ENCODE data around the gene CNR2.

DNA sequence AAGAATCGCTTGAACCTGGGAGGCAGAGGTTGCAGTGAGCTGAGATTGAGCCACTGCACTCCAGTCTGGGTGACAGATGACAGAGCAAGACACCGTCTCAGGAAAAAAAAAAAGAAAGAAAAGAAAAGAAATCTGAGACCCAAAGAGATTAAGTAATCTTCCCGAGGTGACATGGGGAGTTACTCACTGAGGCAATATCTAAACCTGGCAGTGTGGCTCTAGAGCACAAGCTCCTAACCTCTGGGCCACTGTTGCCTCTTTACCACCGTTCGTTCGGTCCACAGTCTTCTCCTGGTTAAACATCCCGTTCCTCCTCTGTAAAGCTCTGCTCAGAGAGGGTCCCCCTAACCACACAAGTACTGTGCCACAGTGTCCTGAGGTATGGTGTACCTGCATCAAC, 89.4 kb downstream of the CNR2 start:
- TF ChIP-seq EZH2 (IDR thresholded peaks at IDR 0.05; ENCODE audit: low read depth, unreplicated experiment): no peak
- TF ChIP-seq, protein P1, sequence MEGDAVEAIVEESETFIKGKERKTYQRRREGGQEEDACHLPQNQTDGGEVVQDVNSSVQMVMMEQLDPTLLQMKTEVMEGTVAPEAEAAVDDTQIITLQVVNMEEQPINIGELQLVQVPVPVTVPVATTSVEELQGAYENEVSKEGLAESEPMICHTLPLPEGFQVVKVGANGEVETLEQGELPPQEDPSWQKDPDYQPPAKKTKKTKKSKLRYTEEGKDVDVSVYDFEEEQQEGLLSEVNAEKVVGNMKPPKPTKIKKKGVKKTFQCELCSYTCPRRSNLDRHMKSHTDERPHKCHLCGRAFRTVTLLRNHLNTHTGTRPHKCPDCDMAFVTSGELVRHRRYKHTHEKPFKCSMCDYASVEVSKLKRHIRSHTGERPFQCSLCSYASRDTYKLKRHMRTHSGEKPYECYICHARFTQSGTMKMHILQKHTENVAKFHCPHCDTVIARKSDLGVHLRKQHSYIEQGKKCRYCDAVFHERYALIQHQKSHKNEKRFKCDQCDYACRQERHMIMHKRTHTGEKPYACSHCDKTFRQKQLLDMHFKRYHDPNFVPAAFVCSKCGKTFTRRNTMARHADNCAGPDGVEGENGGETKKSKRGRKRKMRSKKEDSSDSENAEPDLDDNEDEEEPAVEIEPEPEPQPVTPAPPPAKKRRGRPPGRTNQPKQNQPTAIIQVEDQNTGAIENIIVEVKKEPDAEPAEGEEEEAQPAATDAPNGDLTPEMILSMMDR (conservative IDR thresholded peaks at IDR 0.05; ENCODE audit: low read depth in 2 of 2): no peak

Measured in GM23338 (cell line).